Neural progenitor cell (in vitro differentiated cells): ENCODE results near the gene PDGFD.

Source experiments
- EZH2 ChIP-seq: fragments of 200-600 bp; sonication (generic); IDR thresholded peaks from 2 replicates; pipeline ENCODE4 v1.6.1; 2017; ENCODE audit warnings: antibody characterized with exemption, mild to moderate bottlenecking, moderate library complexity
- EZH2phosphoT487 ChIP-seq: fragments of 200-600 bp; sonication (generic); IDR thresholded peaks from 2 replicates; pipeline ENCODE4 v1.6.1; 2017; ENCODE audit warnings: antibody characterized with exemption
- TF ChIP-seq, protein P1 (sequence below): fragments of 200-600 bp; sonication (generic); IDR thresholded peaks from 2 replicates; pipeline ENCODE4 v1.5.1; 2017; ENCODE audit warnings: antibody characterized with exemption, mild to moderate bottlenecking

DNA sequence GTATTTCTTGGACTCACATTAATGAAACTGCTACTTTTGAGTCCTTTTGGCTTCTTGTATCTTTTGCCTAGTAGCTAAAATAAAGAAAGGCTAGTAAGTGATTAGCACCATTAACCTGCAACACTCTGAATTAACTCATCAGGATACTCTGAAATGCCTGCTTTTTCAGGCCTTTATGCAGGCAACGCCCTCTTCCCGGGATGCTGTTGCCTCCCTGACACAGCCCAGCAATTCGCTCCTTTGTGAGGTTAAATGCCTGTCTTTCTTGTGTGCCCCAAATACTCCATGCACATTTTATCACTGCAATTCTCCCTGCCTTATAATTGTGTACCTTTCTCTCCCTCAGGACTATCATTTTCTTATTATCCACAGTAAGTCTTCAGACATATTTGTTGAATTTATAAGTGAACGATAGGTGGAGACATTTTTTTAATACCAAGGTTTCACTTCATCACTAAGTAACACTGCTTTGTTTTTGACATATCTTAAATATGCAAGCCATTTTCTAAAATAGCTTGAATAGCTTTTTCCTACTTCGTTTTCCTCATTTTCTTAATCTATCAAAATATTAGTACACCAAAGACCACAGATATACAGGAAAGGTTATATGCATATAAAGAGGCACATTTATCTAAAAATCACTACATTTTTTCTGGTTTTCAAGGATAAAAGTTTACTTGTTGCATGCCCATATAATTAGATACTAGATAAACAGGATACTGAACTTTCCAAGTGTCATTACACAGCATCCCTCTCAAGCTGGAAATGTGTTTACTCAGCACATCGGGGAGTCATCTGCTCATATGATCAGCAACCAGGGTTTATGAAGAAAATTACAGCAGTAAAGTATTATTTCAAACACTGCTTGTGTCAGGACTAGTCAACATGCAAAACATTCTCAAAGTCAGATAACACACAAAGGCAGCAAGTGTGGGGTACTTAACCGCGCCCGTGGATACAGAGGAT, 176.0 kb downstream of the PDGFD start:
- TF ChIP-seq, protein P1, sequence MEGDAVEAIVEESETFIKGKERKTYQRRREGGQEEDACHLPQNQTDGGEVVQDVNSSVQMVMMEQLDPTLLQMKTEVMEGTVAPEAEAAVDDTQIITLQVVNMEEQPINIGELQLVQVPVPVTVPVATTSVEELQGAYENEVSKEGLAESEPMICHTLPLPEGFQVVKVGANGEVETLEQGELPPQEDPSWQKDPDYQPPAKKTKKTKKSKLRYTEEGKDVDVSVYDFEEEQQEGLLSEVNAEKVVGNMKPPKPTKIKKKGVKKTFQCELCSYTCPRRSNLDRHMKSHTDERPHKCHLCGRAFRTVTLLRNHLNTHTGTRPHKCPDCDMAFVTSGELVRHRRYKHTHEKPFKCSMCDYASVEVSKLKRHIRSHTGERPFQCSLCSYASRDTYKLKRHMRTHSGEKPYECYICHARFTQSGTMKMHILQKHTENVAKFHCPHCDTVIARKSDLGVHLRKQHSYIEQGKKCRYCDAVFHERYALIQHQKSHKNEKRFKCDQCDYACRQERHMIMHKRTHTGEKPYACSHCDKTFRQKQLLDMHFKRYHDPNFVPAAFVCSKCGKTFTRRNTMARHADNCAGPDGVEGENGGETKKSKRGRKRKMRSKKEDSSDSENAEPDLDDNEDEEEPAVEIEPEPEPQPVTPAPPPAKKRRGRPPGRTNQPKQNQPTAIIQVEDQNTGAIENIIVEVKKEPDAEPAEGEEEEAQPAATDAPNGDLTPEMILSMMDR: no peak
- TF ChIP-seq EZH2 (no peak), EZH2phosphoT487 (no peak)
